Measurements from ENCODE around the gene PCDHGA1.
"Not testable (repeated sequence)": the region's sequence is repeated elsewhere in the genome, so short reads cannot be mapped to it uniquely, and the experiment has no call there.

PCDHGA1 gene

DNA sequence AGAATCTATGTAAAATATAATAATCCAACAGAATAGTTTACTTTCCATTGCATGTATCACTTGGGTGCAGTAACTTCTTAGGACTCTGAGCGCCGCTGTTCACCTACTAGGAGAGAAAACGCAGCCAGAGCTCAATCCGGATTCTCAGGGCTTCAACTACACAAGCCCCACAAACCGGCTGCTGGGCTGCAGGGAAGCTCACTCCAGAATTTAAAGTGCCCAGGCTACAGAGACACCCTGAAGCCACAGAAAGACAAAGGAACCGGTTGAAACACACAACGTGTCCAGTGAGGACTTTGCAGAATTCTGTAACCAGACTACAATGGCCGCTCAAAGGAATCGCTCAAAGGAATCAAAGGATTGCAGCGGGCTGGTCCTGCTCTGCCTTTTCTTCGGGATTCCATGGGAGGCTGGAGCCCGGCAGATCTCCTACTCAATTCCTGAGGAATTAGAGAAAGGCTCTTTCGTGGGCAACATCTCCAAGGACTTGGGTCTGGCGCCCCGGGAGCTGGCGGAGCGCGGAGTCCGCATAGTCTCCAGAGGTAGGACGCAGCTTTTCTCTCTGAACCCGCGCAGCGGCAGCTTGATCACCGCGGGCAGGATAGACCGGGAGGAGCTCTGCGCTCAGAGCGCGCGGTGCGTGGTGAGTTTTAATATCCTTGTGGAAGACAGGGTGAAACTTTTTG is 82.7 kb downstream of the PCDHGA1 start, which contains the start of gene PCDHGA10:
Gene PCDHGA10, plus strand, starts transcription at position 134 of the 686 bp plus-strand sequence. Its CDS starts 189 bp downstream, at position 323.
- peak; percentile 58 for FAIRE-seq

DNA sequence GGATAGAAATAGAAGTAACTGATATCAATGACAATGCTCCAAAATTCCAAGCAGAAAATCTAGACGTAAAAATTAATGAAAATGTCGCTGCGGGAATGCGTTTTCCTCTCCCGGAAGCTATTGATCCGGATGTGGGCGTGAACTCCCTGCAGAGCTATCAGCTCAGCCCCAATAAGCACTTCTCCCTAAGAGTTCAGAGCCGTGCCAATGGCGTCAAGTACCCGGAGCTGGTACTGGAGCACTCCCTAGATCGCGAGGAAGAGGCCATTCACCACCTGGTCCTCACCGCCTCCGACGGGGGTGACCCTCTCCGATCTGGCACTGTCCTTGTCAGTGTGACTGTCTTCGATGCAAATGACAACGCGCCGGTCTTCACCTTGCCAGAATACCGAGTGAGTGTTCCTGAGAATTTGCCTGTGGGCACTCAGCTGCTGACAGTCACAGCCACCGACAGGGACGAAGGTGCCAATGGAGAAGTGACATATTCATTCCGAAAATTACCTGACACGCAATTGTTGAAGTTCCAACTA is 83.3 kb downstream of the PCDHGA1 start:
- FAIRE-seq: no peak

DNA sequence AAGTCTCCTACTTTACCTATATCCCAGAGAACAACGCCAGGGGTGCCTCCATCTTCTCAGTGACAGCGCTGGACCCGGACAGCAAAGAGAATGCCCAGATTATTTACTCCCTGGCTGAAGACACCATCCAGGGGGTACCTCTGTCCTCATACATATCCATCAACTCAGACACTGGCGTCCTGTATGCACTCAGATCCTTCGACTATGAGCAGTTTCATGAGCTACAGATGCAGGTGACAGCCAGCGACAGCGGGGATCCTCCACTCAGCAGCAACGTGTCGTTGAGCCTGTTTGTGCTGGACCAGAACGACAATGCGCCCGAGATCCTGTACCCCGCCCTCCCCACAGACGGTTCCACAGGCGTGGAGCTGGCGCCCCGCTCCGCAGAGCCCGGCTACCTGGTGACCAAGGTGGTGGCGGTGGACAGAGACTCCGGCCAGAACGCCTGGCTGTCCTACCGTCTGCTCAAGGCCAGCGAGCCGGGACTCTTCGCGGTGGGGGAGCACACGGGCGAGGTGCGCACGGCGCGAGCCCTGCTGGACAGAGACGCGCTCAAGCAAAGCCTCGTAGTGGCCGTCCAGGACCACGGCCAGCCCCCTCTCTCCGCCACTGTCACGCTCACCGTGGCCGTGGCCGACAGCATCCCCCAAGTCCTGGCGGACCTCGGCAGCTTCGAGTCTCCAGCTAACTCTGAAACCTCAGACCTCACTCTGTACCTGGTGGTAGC is 84.4 kb downstream of the PCDHGA1 start:
- FAIRE-seq: not testable (repeated sequence)

DNA sequence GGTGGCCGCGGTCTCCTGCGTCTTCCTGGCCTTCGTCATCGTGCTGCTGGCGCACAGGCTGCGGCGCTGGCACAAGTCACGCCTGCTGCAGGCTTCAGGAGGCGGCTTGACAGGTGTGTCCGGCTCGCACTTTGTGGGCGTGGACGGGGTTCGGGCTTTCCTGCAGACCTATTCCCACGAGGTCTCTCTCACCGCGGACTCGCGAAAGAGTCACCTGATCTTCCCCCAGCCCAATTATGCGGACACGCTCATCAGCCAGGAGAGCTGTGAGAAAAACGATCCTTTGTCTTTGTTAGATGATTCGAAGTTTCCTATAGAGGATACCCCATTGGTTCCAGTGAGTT is 84.9 kb downstream of the PCDHGA1 start:
- FAIRE-seq: not testable (repeated sequence)

DNA sequence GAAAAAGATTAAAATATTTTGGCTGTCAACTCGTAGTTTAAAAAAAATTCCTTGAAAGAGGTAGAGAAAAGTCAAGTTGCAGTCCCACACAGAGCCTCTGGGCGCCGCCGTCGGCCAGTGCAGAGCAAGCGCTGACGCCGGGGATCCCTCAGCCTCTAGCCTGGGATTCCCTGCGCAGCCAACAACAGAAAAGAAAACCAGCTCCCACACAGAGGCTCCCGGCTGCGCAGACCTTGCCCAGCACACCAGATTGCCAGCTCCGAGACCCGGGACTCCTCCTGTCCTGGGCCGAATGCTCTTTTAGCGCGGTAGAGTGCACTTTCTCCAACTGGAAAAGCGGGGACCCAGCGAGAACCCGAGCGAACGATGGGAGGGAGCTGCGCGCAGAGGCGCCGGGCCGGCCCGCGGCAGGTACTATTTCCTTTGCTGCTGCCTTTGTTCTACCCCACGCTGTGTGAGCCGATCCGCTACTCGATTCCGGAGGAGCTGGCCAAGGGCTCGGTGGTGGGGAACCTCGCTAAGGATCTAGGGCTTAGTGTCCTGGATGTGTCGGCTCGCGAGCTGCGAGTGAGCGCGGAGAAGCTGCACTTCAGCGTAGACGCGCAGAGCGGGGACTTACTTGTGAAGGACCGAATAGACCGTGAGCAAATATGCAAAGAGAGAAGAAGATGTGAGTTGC is 87.3 kb downstream of the PCDHGA1 start, which contains the start of gene PCDHGB7:
Gene PCDHGB7, plus strand, starts transcription at position 184 of the 679 bp plus-strand sequence. Its CDS starts 183 bp downstream, at position 367.
- not testable (repeated sequence) for FAIRE-seq

DNA sequence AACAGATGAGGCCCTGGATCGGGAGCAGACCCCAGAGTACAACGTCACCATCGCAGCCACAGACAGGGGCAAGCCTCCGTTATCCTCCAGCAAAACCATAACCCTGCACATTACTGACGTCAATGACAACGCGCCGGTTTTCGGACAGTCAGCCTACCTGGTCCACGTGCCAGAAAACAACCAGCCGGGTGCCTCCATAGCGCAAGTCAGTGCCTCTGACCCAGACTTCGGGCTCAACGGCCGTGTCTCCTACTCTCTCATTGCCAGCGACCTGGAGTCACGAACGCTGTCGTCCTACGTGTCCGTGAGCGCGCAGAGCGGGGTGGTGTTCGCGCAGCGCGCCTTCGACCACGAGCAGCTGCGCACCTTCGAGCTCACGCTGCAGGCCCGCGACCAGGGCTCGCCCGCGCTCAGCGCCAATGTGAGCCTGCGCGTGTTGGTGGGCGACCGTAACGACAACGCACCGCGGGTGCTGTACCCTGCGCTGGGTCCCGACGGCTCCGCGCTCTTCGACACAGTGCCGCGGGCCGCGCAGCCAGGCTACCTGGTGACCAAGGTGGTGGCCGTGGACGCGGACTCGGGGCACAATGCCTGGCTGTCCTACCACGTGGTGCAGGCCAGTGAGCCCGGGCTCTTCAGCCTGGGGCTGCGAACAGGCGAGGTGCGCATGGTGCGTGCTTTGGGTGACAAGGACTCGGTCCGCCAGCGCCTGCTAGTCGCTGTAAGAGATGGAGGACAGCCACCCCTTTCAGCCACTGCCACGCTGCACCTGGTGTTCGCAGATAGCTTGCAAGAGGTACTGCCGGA is 89.0 kb downstream of the PCDHGA1 start:
- FAIRE-seq: no peak

DNA sequence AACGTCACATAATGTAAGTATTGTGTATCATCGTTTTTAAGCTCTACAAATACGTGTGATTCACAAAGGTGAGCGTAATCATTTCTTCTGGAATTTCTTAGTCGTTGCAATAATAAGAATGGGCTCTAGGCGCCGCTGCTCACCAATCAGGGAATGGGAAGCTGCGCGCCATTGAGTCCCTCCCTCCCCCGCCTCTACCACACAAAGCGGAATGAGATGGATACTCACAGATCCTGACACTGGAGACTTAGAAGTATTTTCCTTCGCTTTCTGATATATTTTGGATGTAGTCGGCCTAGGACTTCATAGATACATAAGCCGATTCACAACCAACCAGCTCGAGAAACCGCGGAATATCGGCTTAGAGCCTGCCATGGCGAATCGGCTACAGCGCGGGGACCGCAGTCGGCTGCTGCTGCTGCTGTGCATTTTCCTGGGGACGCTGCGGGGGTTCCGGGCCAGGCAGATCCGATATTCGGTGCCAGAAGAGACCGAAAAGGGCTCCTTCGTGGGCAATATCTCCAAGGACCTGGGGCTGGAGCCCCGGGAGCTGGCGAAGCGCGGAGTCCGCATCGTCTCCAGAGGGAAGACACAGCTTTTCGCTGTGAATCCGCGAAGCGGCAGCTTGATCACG is 90.7 kb downstream of the PCDHGA1 start, which contains the start of gene PCDHGA11:
Gene PCDHGA11, plus strand, starts transcription at position 197 of the 634 bp plus-strand sequence. Its CDS starts 177 bp downstream, at position 374.
- FAIRE-seq: peak; percentile 48

DNA sequence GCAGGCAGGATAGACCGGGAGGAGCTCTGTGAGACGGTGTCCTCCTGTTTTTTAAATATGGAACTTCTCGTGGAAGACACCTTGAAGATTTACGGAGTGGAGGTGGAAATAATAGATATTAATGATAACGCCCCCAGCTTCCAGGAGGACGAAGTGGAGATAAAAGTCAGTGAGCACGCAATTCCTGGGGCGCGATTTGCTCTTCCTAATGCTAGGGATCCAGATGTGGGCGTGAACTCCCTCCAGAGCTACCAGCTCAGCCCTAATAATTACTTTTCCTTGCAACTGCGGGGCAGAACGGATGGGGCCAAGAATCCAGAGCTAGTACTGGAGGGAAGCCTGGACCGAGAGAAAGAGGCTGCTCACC is 91.2 kb downstream of the PCDHGA1 start:
- FAIRE-seq: no peak

DNA sequence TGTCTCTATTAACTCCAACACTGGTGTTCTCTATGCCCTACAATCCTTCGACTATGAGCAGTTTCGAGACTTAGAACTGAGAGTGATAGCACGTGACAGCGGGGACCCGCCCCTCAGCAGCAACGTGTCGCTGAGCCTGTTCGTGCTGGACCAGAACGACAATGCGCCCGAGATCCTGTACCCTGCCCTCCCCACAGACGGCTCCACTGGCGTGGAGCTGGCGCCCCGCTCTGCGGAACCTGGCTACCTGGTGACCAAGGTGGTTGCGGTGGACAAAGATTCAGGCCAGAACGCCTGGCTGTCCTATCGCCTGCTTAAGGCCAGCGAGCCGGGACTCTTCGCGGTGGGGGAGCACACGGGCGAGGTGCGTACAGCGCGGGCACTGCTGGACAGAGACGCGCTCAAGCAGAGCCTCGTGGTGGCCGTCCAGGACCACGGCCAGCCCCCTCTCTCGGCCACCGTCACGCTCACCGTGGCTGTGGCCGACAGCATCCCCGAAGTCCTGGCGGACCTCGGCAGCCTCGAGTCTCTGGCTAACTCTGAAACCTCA is 92.5 kb downstream of the PCDHGA1 start:
- FAIRE-seq: no peak

DNA sequence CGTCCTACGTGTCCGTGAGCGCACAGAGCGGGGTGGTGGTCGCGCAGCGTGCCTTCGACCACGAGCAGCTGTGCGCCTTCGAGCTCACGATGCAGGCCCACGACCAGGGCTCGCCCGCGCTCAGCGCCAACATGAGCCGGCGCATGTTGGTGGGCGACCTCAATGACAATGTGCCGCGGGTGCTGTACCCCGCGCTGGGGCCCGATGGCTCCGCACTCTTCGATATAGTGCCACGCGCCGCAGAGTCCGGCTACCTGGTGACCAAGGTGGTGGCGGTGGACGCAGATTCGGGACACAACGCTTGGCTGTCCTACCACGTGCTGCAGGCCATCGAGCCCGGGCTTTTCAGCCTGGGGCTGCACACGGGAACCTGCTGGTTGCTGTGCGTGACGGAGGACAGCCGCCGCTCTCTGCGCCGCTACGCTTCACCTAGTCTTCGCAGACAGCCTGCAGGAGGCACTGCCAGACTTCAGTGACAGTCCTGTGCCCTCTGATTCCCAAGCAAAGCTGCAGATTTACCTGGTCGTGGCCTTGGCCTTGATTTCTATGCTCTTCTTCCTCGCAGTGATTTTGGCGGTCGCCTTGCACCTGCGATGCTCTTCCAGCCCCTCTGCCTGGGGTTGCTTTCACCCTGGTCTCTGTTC is 97.6 kb downstream of the PCDHGA1 start:
- no peak for FAIRE-seq

DNA sequence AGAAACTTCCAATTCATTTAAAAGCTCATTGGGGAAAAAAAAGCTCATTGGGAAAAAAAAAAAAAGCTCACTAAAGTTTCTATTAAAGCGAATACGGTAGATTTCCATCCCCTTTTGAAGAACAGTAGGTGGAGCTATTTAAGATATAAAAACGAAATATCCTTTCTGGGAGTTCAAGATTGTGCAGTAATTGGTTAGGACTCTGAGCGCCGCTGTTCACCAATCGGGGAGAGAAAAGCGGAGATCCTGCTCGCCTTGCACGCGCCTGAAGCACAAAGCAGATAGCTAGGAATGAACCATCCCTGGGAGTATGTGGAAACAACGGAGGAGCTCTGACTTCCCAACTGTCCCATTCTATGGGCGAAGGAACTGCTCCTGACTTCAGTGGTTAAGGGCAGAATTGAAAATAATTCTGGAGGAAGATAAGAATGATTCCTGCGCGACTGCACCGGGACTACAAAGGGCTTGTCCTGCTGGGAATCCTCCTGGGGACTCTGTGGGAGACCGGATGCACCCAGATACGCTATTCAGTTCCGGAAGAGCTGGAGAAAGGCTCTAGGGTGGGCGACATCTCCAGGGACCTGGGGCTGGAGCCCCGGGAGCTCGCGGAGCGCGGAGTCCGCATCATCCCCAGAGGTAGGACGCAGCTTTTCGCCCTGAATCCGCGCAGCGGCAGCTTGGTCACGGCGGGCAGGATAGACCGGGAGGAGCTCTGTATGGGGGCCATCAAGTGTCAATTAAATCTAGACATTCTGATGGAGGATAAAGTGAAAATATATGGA is 100.2 kb downstream of the PCDHGA1 start, which contains the start of gene PCDHGA12:
Gene PCDHGA12, plus strand, starts transcription at position 176 of the 782 bp plus-strand sequence. Its CDS starts 253 bp downstream, at position 429.
- FAIRE-seq: no peak

DNA sequence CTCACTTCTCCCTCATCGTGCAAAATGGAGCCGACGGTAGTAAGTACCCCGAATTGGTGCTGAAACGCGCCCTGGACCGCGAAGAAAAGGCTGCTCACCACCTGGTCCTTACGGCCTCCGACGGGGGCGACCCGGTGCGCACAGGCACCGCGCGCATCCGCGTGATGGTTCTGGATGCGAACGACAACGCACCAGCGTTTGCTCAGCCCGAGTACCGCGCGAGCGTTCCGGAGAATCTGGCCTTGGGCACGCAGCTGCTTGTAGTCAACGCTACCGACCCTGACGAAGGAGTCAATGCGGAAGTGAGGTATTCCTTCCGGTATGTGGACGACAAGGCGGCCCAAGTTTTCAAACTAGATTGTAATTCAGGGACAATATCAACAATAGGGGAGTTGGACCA is 101.0 kb downstream of the PCDHGA1 start:
- no peak for FAIRE-seq

DNA sequence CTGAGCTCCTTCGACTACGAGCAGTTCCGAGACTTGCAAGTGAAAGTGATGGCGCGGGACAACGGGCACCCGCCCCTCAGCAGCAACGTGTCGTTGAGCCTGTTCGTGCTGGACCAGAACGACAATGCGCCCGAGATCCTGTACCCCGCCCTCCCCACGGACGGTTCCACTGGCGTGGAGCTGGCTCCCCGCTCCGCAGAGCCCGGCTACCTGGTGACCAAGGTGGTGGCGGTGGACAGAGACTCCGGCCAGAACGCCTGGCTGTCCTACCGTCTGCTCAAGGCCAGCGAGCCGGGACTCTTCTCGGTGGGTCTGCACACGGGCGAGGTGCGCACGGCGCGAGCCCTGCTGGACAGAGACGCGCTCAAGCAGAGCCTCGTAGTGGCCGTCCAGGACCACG is 102.0 kb downstream of the PCDHGA1 start:
- not testable (repeated sequence) for FAIRE-seq

DNA sequence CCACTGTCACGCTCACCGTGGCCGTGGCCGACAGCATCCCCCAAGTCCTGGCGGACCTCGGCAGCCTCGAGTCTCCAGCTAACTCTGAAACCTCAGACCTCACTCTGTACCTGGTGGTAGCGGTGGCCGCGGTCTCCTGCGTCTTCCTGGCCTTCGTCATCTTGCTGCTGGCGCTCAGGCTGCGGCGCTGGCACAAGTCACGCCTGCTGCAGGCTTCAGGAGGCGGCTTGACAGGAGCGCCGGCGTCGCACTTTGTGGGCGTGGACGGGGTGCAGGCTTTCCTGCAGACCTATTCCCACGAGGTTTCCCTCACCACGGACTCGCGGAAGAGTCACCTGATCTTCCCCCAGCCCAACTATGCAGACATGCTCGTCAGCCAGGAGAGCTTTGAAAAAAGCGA is 102.4 kb downstream of the PCDHGA1 start:
- FAIRE-seq: not testable (repeated sequence)

DNA sequence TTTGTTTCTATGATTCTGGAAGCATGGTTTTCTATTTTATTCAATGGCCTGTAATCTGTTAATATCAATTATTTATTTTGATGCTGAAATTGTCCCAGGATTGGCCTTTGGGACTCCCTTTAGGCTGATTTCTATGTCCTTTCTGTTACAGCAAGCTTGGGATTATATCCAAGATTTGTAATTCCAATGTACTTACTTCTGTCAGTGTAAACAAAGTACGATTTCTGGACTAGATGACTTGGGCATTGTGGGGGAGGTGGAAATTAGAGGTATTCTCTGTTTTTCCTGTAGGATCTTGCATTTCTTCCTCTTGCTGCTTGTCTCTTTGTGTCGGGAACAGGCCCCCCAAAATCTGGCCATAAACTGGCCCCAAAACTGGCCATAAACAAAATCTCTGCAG is 103.7 kb downstream of the PCDHGA1 start:
- FAIRE-seq: no peak

DNA sequence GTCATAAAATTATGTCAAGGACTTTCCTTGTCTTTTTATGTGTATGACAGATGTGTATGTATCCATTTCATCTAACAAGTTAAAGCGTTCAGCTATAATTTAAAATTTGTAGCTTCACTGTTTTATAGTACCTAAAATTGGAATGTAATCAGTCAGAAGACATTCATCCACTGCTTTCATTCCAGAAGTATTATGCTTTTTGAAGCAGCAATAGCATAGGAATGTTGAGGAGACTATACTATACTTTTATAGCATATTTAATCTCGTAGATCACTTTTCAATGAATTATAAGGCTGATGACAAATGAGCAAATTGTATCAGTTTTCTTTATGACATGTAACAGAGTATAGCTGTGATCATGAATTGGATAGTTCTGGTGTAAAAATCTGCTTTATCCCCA is 106.9 kb downstream of the PCDHGA1 start:
- FAIRE-seq: no peak

DNA sequence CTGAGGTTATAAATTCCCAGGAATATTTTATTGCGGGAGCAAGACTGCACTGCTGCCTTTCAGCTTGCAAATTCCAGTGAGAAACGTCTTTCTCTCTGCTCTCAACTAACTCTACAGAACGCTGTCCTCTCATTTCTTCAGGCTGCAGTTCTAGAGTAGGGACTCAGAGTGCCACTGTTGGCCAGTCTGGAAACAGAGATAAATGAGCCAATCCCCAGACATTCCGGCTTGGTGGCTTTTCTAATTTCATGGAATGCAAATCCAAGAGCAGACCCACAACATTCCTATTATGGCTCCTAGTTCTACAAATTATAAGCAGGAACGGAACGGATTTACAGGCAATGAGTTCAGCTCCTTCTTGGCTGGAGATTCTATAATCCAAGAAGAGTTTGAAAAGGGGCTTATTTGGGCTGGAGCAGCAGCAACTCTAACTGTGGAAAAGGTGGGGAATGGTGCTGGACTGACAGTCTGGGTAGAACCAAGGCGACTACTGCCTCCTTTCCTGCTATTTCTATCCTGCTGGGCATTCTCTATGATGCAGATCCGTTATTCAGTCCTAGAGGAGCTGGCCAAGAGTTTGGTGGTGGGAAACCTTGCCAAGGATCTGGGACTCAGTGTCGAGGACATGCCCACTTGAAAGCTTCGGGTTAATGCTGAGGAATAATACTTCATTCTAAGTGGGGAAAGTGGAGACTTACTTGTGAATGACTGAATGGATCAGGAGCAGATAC is 109.3 kb downstream of the PCDHGA1 start:
- no peak for FAIRE-seq

DNA sequence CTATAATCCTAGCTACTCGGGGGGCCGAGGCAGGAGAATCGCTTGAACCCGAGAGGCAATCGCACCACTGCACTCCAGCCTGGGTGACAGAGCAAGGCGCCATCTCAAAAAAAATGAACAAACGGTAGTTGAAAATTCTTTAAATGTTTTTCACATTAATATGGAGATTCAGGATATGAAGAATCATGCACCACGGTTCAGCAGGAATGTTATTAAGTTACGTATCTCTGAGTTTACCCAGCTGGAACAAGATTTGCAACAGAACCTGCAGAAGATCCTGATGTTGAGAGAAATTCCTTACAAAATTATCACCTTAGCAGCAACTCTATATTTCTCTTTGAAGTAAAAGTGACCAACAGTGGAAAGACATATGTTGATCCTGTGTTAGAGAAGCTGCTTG is 110.0 kb downstream of the PCDHGA1 start:
- no peak for FAIRE-seq

DNA sequence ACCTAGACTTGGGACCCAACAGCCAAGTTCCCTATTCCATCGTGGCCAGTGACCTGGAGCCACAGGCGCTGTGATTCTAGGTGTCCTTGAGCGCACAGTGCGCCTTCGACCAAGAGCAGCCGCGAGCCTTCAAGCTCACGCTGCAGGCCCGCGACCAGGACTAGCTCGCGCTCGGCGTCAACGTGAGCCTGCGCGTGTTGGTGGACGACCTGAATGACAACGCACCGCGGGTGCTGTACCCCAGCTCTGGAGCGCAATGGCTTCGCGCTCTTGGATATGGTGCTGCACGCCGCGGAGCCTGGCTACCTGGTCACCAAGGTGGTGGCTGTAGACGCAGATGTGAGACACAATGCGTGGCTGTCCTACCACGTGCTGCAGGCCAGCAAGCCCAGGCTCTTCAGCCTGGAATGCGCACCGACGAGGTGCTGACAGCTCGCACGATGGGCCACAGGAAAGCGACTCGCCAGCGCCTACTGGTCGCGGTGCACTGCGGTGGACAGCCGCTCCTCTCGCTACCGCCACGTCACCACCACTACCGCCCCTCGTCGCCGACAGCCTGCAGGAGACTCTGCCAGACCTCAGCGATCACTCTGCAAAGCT is 111.4 kb downstream of the PCDHGA1 start:
- no peak for FAIRE-seq
